Thyroid gland (tissue), 4 donors: ENCODE results near the gene NFKBIB.
"Not testable (repeated sequence)": the region's sequence is repeated elsewhere in the genome, so short reads cannot be mapped to it uniquely, and the experiment has no call there.

ENCODE experiments used
- CTCF ChIP-seq, 6 experiments: fragments of 200-600 bp in 3 of 6; fragments of 450-650 bp in 3 of 6; sonication (generic) in 3 of 6; IDR thresholded peaks; one replicate each; pipeline ENCODE4 v1.5.1; 2016 to 2019; ENCODE audit warnings: antibody characterized with exemption in 6 of 6, mild to moderate bottlenecking in 2 of 6, inconsistent platforms in 1 of 6, moderate library complexity in 1 of 6
- POLR2A ChIP-seq, 2 donors: fragments of 450-650 bp; IDR thresholded peaks; one replicate each; pipeline ENCODE4 v1.6.1; 2017; ENCODE audit warnings: antibody characterized with exemption in 2 of 2, mild to moderate bottlenecking in 2 of 2, moderate library complexity in 1 of 2

- TF ChIP-seq POLR2A, CTCF (IDR thresholded peaks at IDR 0.05): not testable (repeated sequence)
Observed at GRCh38 chr19:38941466-38941865, 41.7 kb downstream of the NFKBIB start.
